H9 (cell line): ENCODE measurements around the gene CHL1. TPM values are rescaled to one million over a fixed set of nuclear protein-coding genes. Genes with fewer than 3 reads are reported as not detected.

Experiments used
- DNase-seq: peaks from one replicate; pipeline ENCODE4 v3.0.0-alpha.2; 2017
- H2AFZ ChIP-seq: one replicate; pipeline ENCODE4 v1.6.1; 2013; ENCODE audit warnings: mild to moderate bottlenecking, low read length, control low read depth, moderate library complexity
- H2AK5ac ChIP-seq: 2 replicates; pipeline ENCODE4 v1.6.1; 2013; ENCODE audit warnings: low read length, control low read depth, mixed read lengths; ENCODE audit not compliant: insufficient read length
- H2BK120ac ChIP-seq: one replicate; pipeline ENCODE4 v1.6.1; 2013; ENCODE audit warnings: low read depth, mild to moderate bottlenecking, low read length, control low read depth, inconsistent platforms; ENCODE audit not compliant: poor library complexity, severe bottlenecking
- H2BK12ac ChIP-seq: 2 replicates; pipeline ENCODE4 v1.6.1; 2013; ENCODE audit warnings: low read length, control low read depth, mixed read lengths, low read depth; ENCODE audit not compliant: insufficient read length
- H2BK15ac ChIP-seq: 2 replicates; pipeline ENCODE4 v1.6.1; 2013; ENCODE audit warnings: low read depth, low read length, control low read depth
- H2BK20ac ChIP-seq: one replicate; pipeline ENCODE4 v1.6.1; 2013; ENCODE audit warnings: low read depth, mild to moderate bottlenecking, low read length, control low read depth, inconsistent platforms; ENCODE audit not compliant: poor library complexity, severe bottlenecking
- H2BK5ac ChIP-seq: 2 replicates; pipeline ENCODE4 v1.6.1; 2013; ENCODE audit warnings: low read length, control low read depth, mixed read lengths; ENCODE audit not compliant: insufficient read length
- H3K14ac ChIP-seq: 2 replicates; pipeline ENCODE4 v1.6.1; 2013; ENCODE audit warnings: low read length, control low read depth; ENCODE audit not compliant: insufficient read depth
- H3K18ac ChIP-seq: 2 replicates; pipeline ENCODE4 v1.6.1; 2013; ENCODE audit warnings: low read depth, mild to moderate bottlenecking, mixed read lengths, low read length, control low read depth; ENCODE audit not compliant: insufficient read length
- H3K23ac ChIP-seq: 2 replicates; pipeline ENCODE4 v1.6.1; 2013; ENCODE audit warnings: low read length, control low read depth, mixed read lengths, low read depth; ENCODE audit not compliant: insufficient read length
- H3K23me2 ChIP-seq: 2 replicates; pipeline ENCODE4 v1.6.1; 2013; ENCODE audit warnings: low read depth, mild to moderate bottlenecking, mixed read lengths, low read length, control low read depth; ENCODE audit not compliant: insufficient read length, poor library complexity, severe bottlenecking
- H3K27ac ChIP-seq: 2 replicates; pipeline ENCODE4 v1.5.1; 2013; ENCODE audit warnings: low read length, control low read depth, mixed read lengths, low read depth; ENCODE audit not compliant: insufficient read length
- H3K27me3 ChIP-seq: 2 replicates; pipeline ENCODE4 v1.6.1; 2013; ENCODE audit warnings: low read length, control low read depth, inconsistent platforms; ENCODE audit not compliant: insufficient read depth
- H3K4ac ChIP-seq: 2 replicates; pipeline ENCODE4 v1.6.1; 2013; ENCODE audit warnings: low read depth, mild to moderate bottlenecking, control low read depth, inconsistent platforms, low read length, moderate library complexity
- H3K4me1 ChIP-seq: 2 replicates; pipeline ENCODE4 v1.6.1; 2013; ENCODE audit warnings: low read length, control low read depth, inconsistent platforms; ENCODE audit not compliant: insufficient read depth
- H3K4me2 ChIP-seq: 2 replicates; pipeline ENCODE4 v1.6.1; 2013; ENCODE audit warnings: low read length, control low read depth, mixed read lengths; ENCODE audit not compliant: insufficient read length, insufficient read depth
- H3K56ac ChIP-seq: 2 replicates; pipeline ENCODE4 v1.6.1; 2013; ENCODE audit warnings: low read depth, mild to moderate bottlenecking, mixed read lengths, low read length, control low read depth; ENCODE audit not compliant: insufficient read length
- H3K79me1 ChIP-seq: 2 replicates; pipeline ENCODE4 v1.6.1; 2013; ENCODE audit warnings: low read depth, mild to moderate bottlenecking, moderate library complexity, low read length, control low read depth, inconsistent platforms; ENCODE audit not compliant: insufficient read depth, poor library complexity, severe bottlenecking
- H3K79me2 ChIP-seq: 2 replicates; pipeline ENCODE4 v1.6.1; 2013; ENCODE audit warnings: low read length, control low read depth, inconsistent platforms; ENCODE audit not compliant: insufficient read depth
- H3K9ac ChIP-seq: 2 replicates; pipeline ENCODE4 v1.6.1; 2013; ENCODE audit warnings: low read length, control low read depth, mixed read lengths; ENCODE audit not compliant: insufficient read length; ENCODE audit errors: extremely low read depth
- H3K9me3 ChIP-seq: one replicate; pipeline ENCODE4 v1.6.1; 2013; ENCODE audit warnings: low read depth, low read length, inconsistent platforms; ENCODE audit not compliant: control insufficient read depth
- H3T11ph ChIP-seq: one replicate; pipeline ENCODE4 v1.6.1; 2013; ENCODE audit warnings: mild to moderate bottlenecking, low read length, control low read depth, inconsistent platforms
- H4K20me1 ChIP-seq: one replicate; pipeline ENCODE4 v1.6.1; 2013; ENCODE audit not compliant: control insufficient read depth, insufficient read length, insufficient read depth
- H4K5ac ChIP-seq: 2 replicates; pipeline ENCODE4 v1.6.1; 2013; ENCODE audit warnings: low read depth, mild to moderate bottlenecking, mixed read lengths, low read length, control low read depth; ENCODE audit not compliant: insufficient read length
- H4K8ac ChIP-seq: replicated peaks from 2 replicates; pipeline ENCODE4 v1.6.1; 2013; ENCODE audit warnings: low read length, control low read depth, mixed read lengths, low read depth; ENCODE audit not compliant: insufficient read length
- H4K91ac ChIP-seq: 2 replicates; pipeline ENCODE4 v1.6.1; 2013; ENCODE audit warnings: low read depth, mild to moderate bottlenecking, moderate library complexity, mixed read lengths, low read length, control low read depth; ENCODE audit not compliant: insufficient read length
- H3K27ac Mint-ChIP-seq, 3 experiments: 2 replicates in 2 of 3; 3 replicates in 1 of 3; pipeline ENCODE4 v1.8.0; 2020 to 2021; ENCODE audit warnings: mixed read lengths in 3 of 3, mild to moderate bottlenecking in 1 of 3, moderate library complexity in 1 of 3
- H3K27me3 Mint-ChIP-seq: 2 replicates; pipeline ENCODE4 v1.8.0; 2021; ENCODE audit warnings: low read depth, mild to moderate bottlenecking, moderate library complexity, mixed read lengths
- H3K36me3 Mint-ChIP-seq, 3 experiments: 2 replicates in 2 of 3; 3 replicates in 1 of 3; pipeline ENCODE4 v1.8.0; 2020 to 2021; ENCODE audit warnings: low read depth in 3 of 3, mixed read lengths in 3 of 3; ENCODE audit not compliant: insufficient read depth in 1 of 3
- H3K4me1 Mint-ChIP-seq, 2 experiments: 2 replicates each; pipeline ENCODE4 v1.8.0; 2020; ENCODE audit warnings: mixed read lengths in 2 of 2
- H3K4me3 Mint-ChIP-seq, 2 experiments: 2 replicates in 1 of 2; 3 replicates in 1 of 2; pipeline ENCODE4 v1.8.0; 2020 to 2021; ENCODE audit warnings: mild to moderate bottlenecking in 2 of 2, mixed read lengths in 2 of 2, moderate library complexity in 1 of 2
- H3K9me3 Mint-ChIP-seq, 2 experiments: 2 replicates in 1 of 2; 3 replicates in 1 of 2; pipeline ENCODE4 v1.8.0; 2020; ENCODE audit warnings: mild to moderate bottlenecking in 2 of 2, mixed read lengths in 2 of 2, moderate library complexity in 1 of 2
- CTCF ChIP-seq: fragments of 200-600 bp; sonication (generic); conservative IDR thresholded peaks from 3 replicates; pipeline ENCODE4 v1.8.0; 2021; ENCODE audit warnings: antibody characterized with exemption, mild to moderate bottlenecking
- WGBS: extraction: QIAGEN DNeasy Blood & Tissue Kit; methylation state at CpG from one replicate; pipeline ENCODE4 v1.1.7; 2013; ENCODE audit warnings: missing lambda C conversion rate, low lambda C conversion rate, mixed read lengths; ENCODE audit not compliant: insufficient read length; ENCODE audit errors: extremely low coverage; 5-methylcytosine and 5-hydroxymethylcytosine counted together
- total RNA-seq: library from RNA; stranded (reverse); gene quantifications from 2 replicates; pipeline ENCODE4 v1.2.1, GENCODE V29; 2021

CHL1 gene
- total RNA-seq, 1 experiment from 2014 or later, result not detected

GRCh38 chr3:270688-271087 is 74.1 kb downstream of the CHL1 start:
- Mint-ChIP-seq H3K27ac (no peak overlapping the region), H3K4me1 (no peaks in the 10 kb centered on the region)
- no peak for TF ChIP-seq CTCF

More at GRCh38 chr3:270688-271087, 74.1 kb downstream of the CHL1 start:
- Mint-ChIP-seq H3K36me3 (no peaks in the 10 kb centered on the region), H3K4me3 (no peak overlapping the region), H3K27me3 (peaks cover 1% of the 10 kb centered on the region; the same call in 1 of the 2 replicates), H3K9me3 (no peaks in the 10 kb centered on the region)
- Histone ChIP-seq H3K79me1 (no peaks in the 10 kb centered on the region), H3K27ac (no peak overlapping the region), H3K23me2 (no peaks in the 10 kb centered on the region), H3K9me3 (no peaks in the 10 kb centered on the region), H3K18ac (no peak overlapping the region), H2BK5ac (no peak overlapping the region), H2BK12ac (no peak overlapping the region), H2BK15ac (no peak overlapping the region), H3K4me2 (no peak overlapping the region), H2AFZ (no peak overlapping the region), H4K5ac (no peak overlapping the region), H4K91ac (no peak overlapping the region), H2BK120ac (no peak overlapping the region), H3K56ac (no peak overlapping the region), H2AK5ac (no peak overlapping the region), H3K14ac (no peak overlapping the region), H3K4ac (no peak overlapping the region), H4K8ac (no peak overlapping the region), H3K4me1 (no peaks in the 10 kb centered on the region), H2BK20ac (no peak overlapping the region), H3K23ac (no peak overlapping the region), H4K20me1 (no peaks in the 10 kb centered on the region), H3K9ac (no peak overlapping the region), H3K27me3 (no peaks in the 10 kb centered on the region), H3K79me2 (no peaks in the 10 kb centered on the region), H3T11ph (no peak overlapping the region)
- no CpG with 5 or more reads among the region's 2 CpGs for WGBS
- no peak for DNase-seq
